Memory B cell (primary cell): ENCODE measurements around the gene CDKL1.
"Not testable (repeated sequence)": the region's sequence is repeated elsewhere in the genome, so short reads cannot be mapped to it uniquely, and the experiment has no call there.

ENCODE experiments used
- ATAC-seq: fragments of 150-1000 bp; cut with Tn5 transposase; 2 replicates; pipeline ENCODE4 v1.10.0; 2021; ENCODE audit warnings: low read depth, mild to moderate bottlenecking, moderate library complexity
- DNase-seq, 2 donors: peaks; one replicate each; pipeline ENCODE4 v3.0.0; 2022; ENCODE audit warnings: low spot score in 2 of 2
- H3K27ac Mint-ChIP-seq: one replicate; pipeline ENCODE4 v1.8.0; 2022; ENCODE audit warnings: mild to moderate bottlenecking, moderate library complexity, mixed read lengths
- H3K27me3 Mint-ChIP-seq: one replicate; pipeline ENCODE4 v1.8.0; 2022; ENCODE audit warnings: mixed read lengths
- H3K36me3 Mint-ChIP-seq: one replicate; pipeline ENCODE4 v1.8.0; 2022; ENCODE audit warnings: mild to moderate bottlenecking, mixed read lengths
- H3K4me1 Mint-ChIP-seq: one replicate; pipeline ENCODE4 v1.8.0; 2022; ENCODE audit warnings: mixed read lengths
- H3K4me3 Mint-ChIP-seq: one replicate; pipeline ENCODE4 v1.8.0; 2022; ENCODE audit warnings: mild to moderate bottlenecking, moderate library complexity, mixed read lengths
- H3K9me3 Mint-ChIP-seq: one replicate; pipeline ENCODE4 v1.8.0; 2022; ENCODE audit warnings: mixed read lengths

CDKL1 gene

GRCh38 chr14:50319293-50319692 lies 77.4 kb downstream of the CDKL1 start:
- H3K27ac Mint-ChIP-seq: no peak overlapping the region
- no peak for ATAC-seq
- peaks cover 16% of the 10 kb centered on the region for H3K4me1 Mint-ChIP-seq

GRCh38 chr14:50318031-50318626 lies 78.6 kb downstream of the CDKL1 start:
- ATAC-seq (no peak), DNase-seq (peak in 1 of 2 donors; percentile 3)
- no peak overlapping the region for H3K4me3 Mint-ChIP-seq
- H3K36me3 Mint-ChIP-seq: peaks cover 7% of the 10 kb centered on the region
- H3K9me3 Mint-ChIP-seq: no peaks in the 10 kb centered on the region
- no peaks in the 10 kb centered on the region for H3K27me3 Mint-ChIP-seq
- H3K27ac Mint-ChIP-seq: no peak overlapping the region
- peaks cover 23% of the 10 kb centered on the region for H3K4me1 Mint-ChIP-seq

More at GRCh38 chr14:50319293-50319692, 77.4 kb downstream of the CDKL1 start:
- no peak overlapping the region for H3K4me3 Mint-ChIP-seq
- no peaks in the 10 kb centered on the region for H3K27me3 Mint-ChIP-seq
- no peaks in the 10 kb centered on the region for H3K9me3 Mint-ChIP-seq
- no peak for DNase-seq
- peaks cover 5% of the 10 kb centered on the region for H3K36me3 Mint-ChIP-seq

GRCh38 chr14:50314098-50314497 lies 82.6 kb downstream of the CDKL1 start:
- DNase-seq, ATAC-seq, H3K9me3 Mint-ChIP-seq, H3K36me3 Mint-ChIP-seq, H3K27ac Mint-ChIP-seq, H3K4me3 Mint-ChIP-seq, H3K27me3 Mint-ChIP-seq: not testable (repeated sequence)
- H3K4me1 Mint-ChIP-seq: peaks cover 33% of the 10 kb centered on the region

GRCh38 chr14:50312734-50313054 lies 84.0 kb downstream of the CDKL1 start:
- no peak for DNase-seq
- H3K4me3 Mint-ChIP-seq: peak overlapping the region; percentile 95
- peak; percentile 45 for ATAC-seq
- H3K36me3 Mint-ChIP-seq: peaks cover 7% of the 10 kb centered on the region
- peaks cover 26% of the 10 kb centered on the region for H3K4me1 Mint-ChIP-seq
- H3K9me3 Mint-ChIP-seq: no peaks in the 10 kb centered on the region
- H3K27ac Mint-ChIP-seq: peak overlapping the region; percentile 91
- no peaks in the 10 kb centered on the region for H3K27me3 Mint-ChIP-seq

- H3K27me3 Mint-ChIP-seq: no peaks in the 10 kb centered on the region
- ATAC-seq (peak; percentile 85), DNase-seq (peak; percentile 81 to 85)
- H3K27ac Mint-ChIP-seq: peak within 1 kb of the TSS; percentile 91
- peaks cover 7% of the 10 kb centered on the region for H3K36me3 Mint-ChIP-seq
- peak within 1 kb of the TSS; percentile 95 for H3K4me3 Mint-ChIP-seq
- H3K9me3 Mint-ChIP-seq: no peaks in the 10 kb centered on the region
- peaks cover 26% of the 10 kb centered on the region for H3K4me1 Mint-ChIP-seq
Measured at GRCh38 chr14:50311972-50312733, 84.5 kb downstream of the CDKL1 start, which contains the start of the genes DMAC2L and L2HGDH. TSS of gene DMAC2L (plus strand) at chr14:50312324. CDS start at chr14:50321488, 9,164 bp downstream. TSS of gene L2HGDH (minus strand) at chr14:50312229. CDS start at chr14:50312150, 79 bp downstream.

GRCh38 chr14:50311337-50311971 lies 85.2 kb downstream of the CDKL1 start:
- no peaks in the 10 kb centered on the region for H3K27me3 Mint-ChIP-seq
- DNase-seq (peak in 1 of 2 donors; percentile 0), ATAC-seq (no peak)
- H3K36me3 Mint-ChIP-seq: peaks cover 7% of the 10 kb centered on the region
- peak overlapping the region; percentile 91 for H3K27ac Mint-ChIP-seq
- no peaks in the 10 kb centered on the region for H3K9me3 Mint-ChIP-seq
- peak overlapping the region; percentile 95 for H3K4me3 Mint-ChIP-seq
- peaks cover 23% of the 10 kb centered on the region for H3K4me1 Mint-ChIP-seq

GRCh38 chr14:50310445-50310844 lies 86.2 kb downstream of the CDKL1 start:
- peak overlapping the region; percentile 43 for H3K4me3 Mint-ChIP-seq
- no peaks in the 10 kb centered on the region for H3K27me3 Mint-ChIP-seq
- DNase-seq (no peak), ATAC-seq (no peak)
- peaks cover 3% of the 10 kb centered on the region for H3K36me3 Mint-ChIP-seq
- peaks cover 18% of the 10 kb centered on the region for H3K4me1 Mint-ChIP-seq
- no peaks in the 10 kb centered on the region for H3K9me3 Mint-ChIP-seq
- no peak overlapping the region for H3K27ac Mint-ChIP-seq

GRCh38 chr14:50308363-50308915 lies 88.2 kb downstream of the CDKL1 start:
- no peak for DNase-seq
- no peak for ATAC-seq

GRCh38 chr14:50303744-50304471 lies 92.8 kb downstream of the CDKL1 start:
- Mint-ChIP-seq H3K27ac (no peak overlapping the region), H3K27me3 (no peaks in the 10 kb centered on the region), H3K36me3 (peaks cover 4% of the 10 kb centered on the region), H3K4me1 (peaks cover 2% of the 10 kb centered on the region), H3K9me3 (no peaks in the 10 kb centered on the region), H3K4me3 (no peak overlapping the region)
- DNase-seq (no peak), ATAC-seq (no peak)

More at GRCh38 chr14:50308363-50308915, 88.2 kb downstream of the CDKL1 start:
- H3K27ac Mint-ChIP-seq: no peak overlapping the region
- no peak overlapping the region for H3K4me3 Mint-ChIP-seq
- H3K4me1 Mint-ChIP-seq: peaks cover 12% of the 10 kb centered on the region
- H3K27me3 Mint-ChIP-seq: no peaks in the 10 kb centered on the region
- no peaks in the 10 kb centered on the region for H3K9me3 Mint-ChIP-seq
- H3K36me3 Mint-ChIP-seq: no peaks in the 10 kb centered on the region

GRCh38 chr14:50301914-50302313 lies 94.8 kb downstream of the CDKL1 start:
- Mint-ChIP-seq H3K9me3 (no peaks in the 10 kb centered on the region), H3K27ac (no peak overlapping the region), H3K36me3 (peaks cover 7% of the 10 kb centered on the region), H3K4me1 (peaks cover 5% of the 10 kb centered on the region), H3K27me3 (no peaks in the 10 kb centered on the region), H3K4me3 (no peak overlapping the region)
- DNase-seq: no peak
- no peak for ATAC-seq

GRCh38 chr14:50299585-50299984 lies 97.1 kb downstream of the CDKL1 start:
- peaks cover 7% of the 10 kb centered on the region for H3K36me3 Mint-ChIP-seq
- no peaks in the 10 kb centered on the region for H3K27me3 Mint-ChIP-seq
- no peak overlapping the region for H3K27ac Mint-ChIP-seq
- H3K4me3 Mint-ChIP-seq: no peak overlapping the region
- H3K4me1 Mint-ChIP-seq: peaks cover 5% of the 10 kb centered on the region
- ATAC-seq (no peak), DNase-seq (no peak)
- no peaks in the 10 kb centered on the region for H3K9me3 Mint-ChIP-seq

- Mint-ChIP-seq H3K27me3 (no peaks in the 10 kb centered on the region), H3K4me1 (no peaks in the 10 kb centered on the region), H3K27ac (no peak overlapping the region), H3K4me3 (no peak overlapping the region), H3K36me3 (peaks cover 15% of the 10 kb centered on the region), H3K9me3 (no peaks in the 10 kb centered on the region)
- DNase-seq: no peak
- ATAC-seq: no peak
Measured at GRCh38 chr14:50290306-50290705, 106.4 kb downstream of the CDKL1 start.

- H3K4me1 Mint-ChIP-seq: no peaks in the 10 kb centered on the region
- H3K4me3 Mint-ChIP-seq: no peak overlapping the region
- H3K27ac Mint-ChIP-seq: no peak overlapping the region
- no peaks in the 10 kb centered on the region for H3K27me3 Mint-ChIP-seq
- H3K36me3 Mint-ChIP-seq: peaks cover 8% of the 10 kb centered on the region
- DNase-seq (no peak), ATAC-seq (no peak)
- no peaks in the 10 kb centered on the region for H3K9me3 Mint-ChIP-seq
Measured at GRCh38 chr14:50288146-50288545, 108.5 kb downstream of the CDKL1 start.
